Thyroid gland (tissue), 4 donors: ENCODE data around the gene DHH. TPM values are rescaled to one million over a fixed set of nuclear protein-coding genes. Genes with fewer than 3 reads are reported as not detected.
A peak's percentile ranks its signal among the peaks of the same experiment; 100 is the strongest.

ENCODE experiments used
- DNase-seq, 2 donors: peaks; one replicate each; pipeline ENCODE4 v3.0.0-alpha.2; 2019
- H3K27ac ChIP-seq, 3 donors: fragments of 200-600 bp; sonication (generic); 1 replicate in 2 of 3; 2 replicates in 1 of 3; pipeline ENCODE4 v1.5.1; 2016 to 2019; ENCODE audit warnings: mild to moderate bottlenecking in 1 of 3, moderate library complexity in 1 of 3
- H3K27me3 ChIP-seq: fragments of 200-600 bp; sonication (generic); one replicate; pipeline ENCODE4 v1.5.1; 2019
- H3K36me3 ChIP-seq, 2 donors: fragments of 200-600 bp; sonication (generic); one replicate each; pipeline ENCODE4 v1.5.1; 2016 to 2019
- H3K4me1 ChIP-seq, 2 donors: fragments of 200-600 bp; sonication (generic); one replicate each; pipeline ENCODE4 v1.5.1; 2017 to 2019
- H3K4me3 ChIP-seq, 3 donors: fragments of 200-600 bp; sonication (generic); replicated peaks in 1 of 3; 1 replicate in 2 of 3; 2 replicates in 1 of 3; pipeline ENCODE4 v1.5.1; 2016; ENCODE audit warnings: mild to moderate bottlenecking in 1 of 3
- H3K9me3 ChIP-seq: fragments of 200-600 bp; sonication (generic); one replicate; pipeline ENCODE4 v1.5.1; 2017
- CTCF ChIP-seq, 6 experiments: fragments of 200-600 bp in 3 of 6; fragments of 450-650 bp in 3 of 6; sonication (generic) in 3 of 6; IDR thresholded peaks; one replicate each; pipeline ENCODE4 v1.5.1; 2016 to 2019; ENCODE audit warnings: antibody characterized with exemption in 6 of 6, mild to moderate bottlenecking in 2 of 6, inconsistent platforms in 1 of 6, moderate library complexity in 1 of 6
- POLR2A ChIP-seq, 2 donors: fragments of 450-650 bp; IDR thresholded peaks; one replicate each; pipeline ENCODE4 v1.6.1; 2017; ENCODE audit warnings: antibody characterized with exemption in 2 of 2, mild to moderate bottlenecking in 2 of 2, moderate library complexity in 1 of 2
- WGBS, 2 donors: methylation state at CpG; one replicate each; pipeline ENCODE4 v1.1.5; 2017; 5-methylcytosine and 5-hydroxymethylcytosine counted together
- intact Hi-C: fragments of 100-400 bp; cut with DNase I; formaldehyde crosslinking; loops from one replicate; pipeline ENCODE4 v1.15.1; 2023
- total RNA-seq, 4 donors: library from RNA; depleted of rRNA; stranded (reverse); fragments of >200 nt; gene quantifications; one replicate each; pipeline ENCODE4 v1.2.3, GENCODE V29; 2016

DHH gene
- total RNA-seq, 4 donors from 2014 or later = 0.17 to 0.94 (median 0.44) TPM

GRCh38 chr12:49098035-49098451 lies 3.4 kb upstream of the DHH start:
- WGBS, 2 donors = 66 to 81% methylated on average over 2 to 4 of the region's 4 CpGs
- no peaks in the 10 kb centered on the region for H3K9me3 ChIP-seq
- peaks cover 51 to 61% of the 10 kb centered on the region in 2 donors for H3K36me3 ChIP-seq
- H3K4me1 ChIP-seq = peaks cover 11 to 17% of the 10 kb centered on the region in 2 donors
- peak; percentile 35 to 39 for DNase-seq
- no peak overlapping the region for H3K4me3 ChIP-seq
- no peak overlapping the region for H3K27ac ChIP-seq
- H3K27me3 ChIP-seq = no peaks in the 10 kb centered on the region
- intact Hi-C loops = no loop called here
- TF ChIP-seq CTCF (IDR thresholded peaks at IDR 0.05) (peak; percentile 42 to 73 (median 53)), POLR2A (IDR thresholded peaks at IDR 0.05) (no peak)

- Histone ChIP-seq H3K4me3 (no peak overlapping the region), H3K27ac (no peak overlapping the region), H3K4me1 (peaks cover 11 to 24% of the 10 kb centered on the region in 2 donors), H3K36me3 (peaks cover 47 to 56% of the 10 kb centered on the region in 2 donors), H3K27me3 (peaks cover 3% of the 10 kb centered on the region), H3K9me3 (no peaks in the 10 kb centered on the region)
- TF ChIP-seq CTCF (IDR thresholded peaks at IDR 0.05) (no peak), POLR2A (IDR thresholded peaks at IDR 0.05) (no peak)
- 78 to 89% methylated on average over 3 of the region's 3 CpGs for WGBS, 2 donors
- intact Hi-C loops = no loop called here
- DNase-seq = no peak
Observed at GRCh38 chr12:49097381-49097780, 2.8 kb upstream of the DHH start.

- no peak for DNase-seq
- Histone ChIP-seq H3K36me3 (peaks cover 23 to 33% of the 10 kb centered on the region in 2 donors), H3K4me3 (no peak overlapping the region), H3K27me3 (peaks cover 6% of the 10 kb centered on the region), H3K27ac (no peak overlapping the region), H3K9me3 (no peaks in the 10 kb centered on the region), H3K4me1 (peaks cover 22 to 44% of the 10 kb centered on the region in 2 donors)
- TF ChIP-seq POLR2A (IDR thresholded peaks at IDR 0.05) = no peak
- TF ChIP-seq CTCF (IDR thresholded peaks at IDR 0.05) = no peak
- intact Hi-C loops = no loop called here
- WGBS, 2 donors = 75 to 77% methylated on average over 2 of the region's 2 CpGs
Observed at GRCh38 chr12:49094975-49095365, 369 bp upstream of the DHH start.

GRCh38 chr12:49093792-49094159 lies 825 bp downstream of the DHH start:
- 2 to 3% methylated on average over 9 of the region's 9 CpGs for WGBS, 2 donors
- no peak for DNase-seq
- intact Hi-C loops = no loop called here
- TF ChIP-seq POLR2A (IDR thresholded peaks at IDR 0.05) = no peak
- no peak for TF ChIP-seq CTCF (IDR thresholded peaks at IDR 0.05)
- H3K4me3 ChIP-seq = peak overlapping the region in 1 of 3 donors; percentile 8
- no peaks in the 10 kb centered on the region for H3K9me3 ChIP-seq
- peaks cover 12% of the 10 kb centered on the region for H3K27me3 ChIP-seq
- H3K27ac ChIP-seq = no peak overlapping the region
- H3K36me3 ChIP-seq = peaks cover 11 to 22% of the 10 kb centered on the region in 2 donors
- peaks cover 28 to 52% of the 10 kb centered on the region in 2 donors for H3K4me1 ChIP-seq

- no peak overlapping the region for H3K4me3 ChIP-seq
- no peak overlapping the region for H3K27ac ChIP-seq
- WGBS, 2 donors = 48 to 60% methylated on average over 4 of the region's 4 CpGs
- intact Hi-C loops = no loop called here
- peaks cover 28 to 60% of the 10 kb centered on the region in 2 donors for H3K4me1 ChIP-seq
- DNase-seq = no peak
- peaks cover 7 to 15% of the 10 kb centered on the region in 2 donors for H3K36me3 ChIP-seq
- peaks cover 12% of the 10 kb centered on the region for H3K27me3 ChIP-seq
- TF ChIP-seq CTCF (IDR thresholded peaks at IDR 0.05) = no peak
- TF ChIP-seq POLR2A (IDR thresholded peaks at IDR 0.05) = no peak
- H3K9me3 ChIP-seq = no peaks in the 10 kb centered on the region
Observed at GRCh38 chr12:49092816-49093406, 1.7 kb downstream of the DHH start.
